ENCODE measurements around the gene ZC2HC1B. TPM values are rescaled to one million over a fixed set of nuclear protein-coding genes. Genes with fewer than 3 reads are reported as not detected.

Gene ZC2HC1B
- total RNA-seq, 1 experiment from 2014 or later = not detected

GRCh38 chr6:143902827-143903226 is 38.6 kb downstream of the ZC2HC1B start:
- no peak overlapping the region for H3K27ac Mint-ChIP-seq
- Histone ChIP-seq H3K9me3 (ENCODE audit: control insufficient read depth, low read depth, low read length) (no peaks in the 10 kb centered on the region), H2BK12ac (ENCODE audit: insufficient read length, low read depth, low read length) (no peak overlapping the region), H4K5ac (ENCODE audit: insufficient read length, low read depth, low read length) (no peak overlapping the region), H3K4ac (ENCODE audit: low read depth, low read length) (no peak overlapping the region), H3K14ac (ENCODE audit: insufficient read depth, low read length) (no peak overlapping the region), H3K27me3 (ENCODE audit: insufficient read depth, low read length) (no peaks in the 10 kb centered on the region), H2AK5ac (ENCODE audit: insufficient read length, low read length) (no peak overlapping the region), H2BK20ac (ENCODE audit: low read depth, low read length, poor library complexity, severe bottlenecking) (no peak overlapping the region), H2AFZ (ENCODE audit: low read length) (no peak overlapping the region), H3K9ac (ENCODE audit: extremely low read depth, insufficient read length, low read length) (no peak overlapping the region), H3K56ac (ENCODE audit: insufficient read length, low read depth, low read length) (no peak overlapping the region), H2BK15ac (ENCODE audit: low read depth, low read length) (no peak overlapping the region), H2BK5ac (ENCODE audit: insufficient read length, low read length) (no peak overlapping the region), H3K79me1 (ENCODE audit: insufficient read depth, low read depth, low read length, poor library complexity, severe bottlenecking) (no peaks in the 10 kb centered on the region), H4K91ac (ENCODE audit: insufficient read length, low read depth, low read length) (no peak overlapping the region), H3K18ac (ENCODE audit: insufficient read length, low read depth, low read length) (no peak overlapping the region), H3K23ac (ENCODE audit: insufficient read length, low read depth, low read length) (no peak overlapping the region), H3K27ac (ENCODE audit: insufficient read length, low read depth, low read length) (no peak overlapping the region), H3K23me2 (ENCODE audit: insufficient read length, low read depth, low read length, poor library complexity, severe bottlenecking) (no peaks in the 10 kb centered on the region), H3T11ph (ENCODE audit: low read length) (no peak overlapping the region), H4K20me1 (ENCODE audit: control insufficient read depth, insufficient read depth, insufficient read length) (no peaks in the 10 kb centered on the region), H4K8ac (replicated peaks; ENCODE audit: insufficient read length, low read depth, low read length) (no peak overlapping the region), H3K4me2 (ENCODE audit: insufficient read depth, insufficient read length, low read length) (no peak overlapping the region), H3K4me1 (ENCODE audit: insufficient read depth, low read length) (no peaks in the 10 kb centered on the region), H3K79me2 (ENCODE audit: insufficient read depth, low read length) (no peaks in the 10 kb centered on the region), H2BK120ac (ENCODE audit: low read depth, low read length, poor library complexity, severe bottlenecking) (no peak overlapping the region)
- H3K4me1 Mint-ChIP-seq = no peaks in the 10 kb centered on the region
- no CpG with 5 or more reads among the region's 2 CpGs for WGBS (ENCODE audit: extremely low coverage, insufficient read length, low lambda C conversion rate)
- H3K36me3 Mint-ChIP-seq (ENCODE audit: insufficient read depth in 1 of 3, low read depth in 3 of 3) = no peaks in the 10 kb centered on the region
- no peaks in the 10 kb centered on the region for H3K9me3 Mint-ChIP-seq
- TF ChIP-seq CTCF (conservative IDR thresholded peaks at IDR 0.05) = no peak
- peaks cover 4% of the 10 kb centered on the region; the same call in 1 of the 2 replicates for H3K27me3 Mint-ChIP-seq (ENCODE audit: low read depth)
- no peak for DNase-seq
- H3K4me3 Mint-ChIP-seq = no peak overlapping the region
